HepG2 (cell line): Measurements from ENCODE around the gene SAMD15. TPM values are rescaled to one million over a fixed set of nuclear protein-coding genes. Genes with fewer than 3 reads are reported as not detected.
A peak's percentile ranks its signal among the peaks of the same experiment; 100 is the strongest.

Experiments
- ARID2 ChIP-seq: sonication (generic); formaldehyde crosslinking; IDR thresholded peaks from 2 replicates; pipeline ENCODE4 v1.8.1; 2022; ENCODE audit warnings: mild to moderate bottlenecking, missing genetic modification reagents, borderline replicate concordance
- ATAD3A ChIP-seq: sonication (generic); formaldehyde crosslinking; IDR thresholded peaks from 2 replicates; pipeline ENCODE4 v1.4.0; 2020; ENCODE audit warnings: missing genetic modification reagents
- ATF3 ChIP-seq: sonication (generic); formaldehyde crosslinking; IDR thresholded peaks from 2 replicates; pipeline ENCODE4 v1.4.0; 2020; ENCODE audit warnings: missing genetic modification reagents
- DR1 ChIP-seq: sonication (generic); formaldehyde crosslinking; IDR thresholded peaks from 2 replicates; pipeline ENCODE4 v1.8.0; 2021; ENCODE audit warnings: mild to moderate bottlenecking, missing genetic modification reagents, inconsistent platforms
- GABPA ChIP-seq, 2 experiments: IDR thresholded peaks; 2 replicates each; pipeline ENCODE4 v1.6.1; 2011 to 2016; ENCODE audit warnings: low read depth in 2 of 2, low read length in 1 of 2, missing biosample characterization in 1 of 2, missing genetic modification characterization in 1 of 2
- HES4 ChIP-seq: sonication (generic); formaldehyde crosslinking; IDR thresholded peaks from 2 replicates; pipeline ENCODE4 v1.9.0; 2021; ENCODE audit warnings: mild to moderate bottlenecking, missing genetic modification reagents, borderline replicate concordance
- HIC2 ChIP-seq: sonication (generic); formaldehyde crosslinking; IDR thresholded peaks from 2 replicates; pipeline ENCODE4 v1.9.0; 2022; ENCODE audit warnings: low read depth, missing genetic modification reagents
- KAT8 ChIP-seq: IDR thresholded peaks from 2 replicates; pipeline ENCODE4 v1.6.1; 2016; ENCODE audit warnings: missing genetic modification reagents, missing compliant biosample characterization
- MLXIP ChIP-seq: sonication (generic); formaldehyde crosslinking; IDR thresholded peaks from 2 replicates; pipeline ENCODE4 v1.9.0; 2021; ENCODE audit warnings: missing genetic modification reagents, borderline replicate concordance
- NAIF1 ChIP-seq: sonication (generic); formaldehyde crosslinking; IDR thresholded peaks from 2 replicates; pipeline ENCODE4 v1.5.0; 2020; ENCODE audit warnings: mild to moderate bottlenecking, missing genetic modification reagents, borderline replicate concordance
- PBX2 ChIP-seq: IDR thresholded peaks from 2 replicates; pipeline ENCODE4 v1.6.1; 2016; ENCODE audit warnings: control low read depth
- RBM22 ChIP-seq: fragments of 200-400 bp; formaldehyde crosslinking; optimal IDR thresholded peaks from 2 replicates; pipeline ENCODE3; 2017; ENCODE audit warnings: mild to moderate bottlenecking, low read length, moderate library complexity
- SALL2 ChIP-seq: sonication (generic); formaldehyde crosslinking; IDR thresholded peaks from 2 replicates; pipeline ENCODE4 v1.8.1; 2023; ENCODE audit warnings: mild to moderate bottlenecking, missing genetic modification reagents, inconsistent platforms
- TCF7 ChIP-seq: sonication (generic); IDR thresholded peaks from 2 replicates; pipeline ENCODE4 v1.6.1; 2016; ENCODE audit warnings: antibody characterized with exemption, low read depth
- TP53 ChIP-seq: sonication (generic); formaldehyde crosslinking; conservative IDR thresholded peaks from 2 replicates; pipeline ENCODE4 v1.4.0; 2020; ENCODE audit warnings: missing genetic modification reagents
- ZNF124 ChIP-seq: sonication (generic); formaldehyde crosslinking; IDR thresholded peaks from 2 replicates; pipeline ENCODE4 v1.4.0; 2020; ENCODE audit warnings: missing genetic modification reagents
- ZNF281 ChIP-seq: sonication (generic); formaldehyde crosslinking; IDR thresholded peaks from 2 replicates; pipeline ENCODE4 v1.4.0; 2020; ENCODE audit warnings: missing genetic modification reagents, borderline replicate concordance
- ZNF3 ChIP-seq: IDR thresholded peaks from 2 replicates; pipeline ENCODE4 v1.7.0; 2017; ENCODE audit warnings: inconsistent platforms
- ZNF784 ChIP-seq: sonication (generic); formaldehyde crosslinking; IDR thresholded peaks from 2 replicates; pipeline ENCODE4 v1.5.1; 2020; ENCODE audit warnings: missing genetic modification reagents, mild to moderate bottlenecking, borderline replicate concordance
- polyA plus RNA-seq, 8 experiments: library from polyadenylated mRNA; depleted of rRNA in 3 of 8; stranded (reverse) in 7 of 8; unstranded in 1 of 8; fragments of >200 nt; fragmentation: Illumina TruSeq in 4 of 8; extraction: Trizol in 4 of 8; gene quantifications; 2 replicates each; pipeline versions ENCODE4 v1.2.1 to v1.2.3, GENCODE V29; 2011 to 2016; ENCODE audit warnings: low read depth in 4 of 8, missing spikeins in 1 of 8, mixed read lengths in 1 of 8; ENCODE audit not compliant: insufficient read depth in 1 of 8
- total RNA-seq, 5 experiments: library from RNA; depleted of rRNA; stranded (reverse); fragments of >200 nt; fragmentation: Illumina TruSeq; extraction: Trizol; gene quantifications; 2 replicates each; pipeline ENCODE4 v1.2.3, GENCODE V29; 2016; ENCODE audit warnings: low read depth in 1 of 5

Gene SAMD15
- total and polyA plus RNA-seq, 2 of the 13 experiments (the other 11 are each of a cell fraction or from before 2014, with no cell fraction given), result 0.09 to 1.3 TPM

- TF ChIP-seq MLXIP (CRISPR knock-in tag) (0 out of 2 replicates have a peak, but pooled peaks have one; percentile 44), HES4 (CRISPR knock-in tag) (0 out of 2 replicates have a peak, but pooled peaks have one; percentile 63), PBX2 (CRISPR knock-in tag) (no peak), DR1 (CRISPR knock-in tag) (peak; percentile 34; the same call in 1 of the 2 replicates), HIC2 (CRISPR knock-in tag) (no peak), ATF3 (CRISPR knock-in tag) (no peak), TCF7 (0 out of 2 replicates have a peak, but pooled peaks have one; percentile 14), ZNF3 (no peak), SALL2 (CRISPR knock-in tag) (peak; percentile 85), ZNF784 (CRISPR knock-in tag) (no peak; the same call in 1 of the 2 replicates), ZNF124 (CRISPR knock-in tag) (0 out of 2 replicates have a peak, but pooled peaks have one; percentile 48), TP53 (0 out of 2 replicates have a peak, but pooled peaks have one; percentile 59), KAT8 (peak; percentile 84), ARID2 (CRISPR knock-in tag) (no peak), NAIF1 (CRISPR knock-in tag) (no peak; the same call in 1 of the 2 replicates), ATAD3A (CRISPR knock-in tag) (no peak), GABPA (IDR thresholded peaks at IDR 0.05; ENCODE audit: low read depth, low read length) (peak; percentile 56), GABPA (CRISPR knock-in tag; IDR thresholded peaks at IDR 0.05; ENCODE audit: low read depth) (peak; percentile 92), RBM22 (peak; percentile 92), ZNF281 (CRISPR knock-in tag) (no peak)
Observed at GRCh38 chr14:77376771-77377501, at the start of gene SAMD15, which contains the start of gene TMED8 (continued).
